Natural killer cell (primary cell): ENCODE data around the gene PJA2. TPM values are rescaled to one million over a fixed set of nuclear protein-coding genes. Genes with fewer than 3 reads are reported as not detected.
"Not testable (repeated sequence)": the region's sequence is repeated elsewhere in the genome, so short reads cannot be mapped to it uniquely, and the experiment has no call there.

ENCODE experiments used
- ATAC-seq, 3 donors: fragments of 150-1000 bp in 2 of 3; fragments of 200-7000 bp in 1 of 3; cut with Tn5 transposase; 1 replicate in 1 of 3; 2 replicates in 2 of 3; pipeline ENCODE4 v1.10.0; 2021; ENCODE audit warnings: mild to moderate bottlenecking in 2 of 3, moderate library complexity in 2 of 3
- DNase-seq, 2 donors: peaks; one replicate each; pipeline versions ENCODE4 v3.0.0 to v3.0.0-alpha.2; 2013 to 2021; ENCODE audit warnings: mixed read lengths in 1 of 2
- H3K27ac ChIP-seq: one replicate; pipeline ENCODE4 v1.5.1; 2013; ENCODE audit warnings: mild to moderate bottlenecking, low read length
- H3K27me3 ChIP-seq: one replicate; pipeline ENCODE4 v1.6.1; 2013; ENCODE audit warnings: low read length; ENCODE audit not compliant: control insufficient read depth, insufficient read depth
- H3K36me3 ChIP-seq: one replicate; pipeline ENCODE4 v1.6.1; 2013; ENCODE audit warnings: low read length; ENCODE audit not compliant: control insufficient read depth, insufficient read depth
- H3K4me1 ChIP-seq: one replicate; pipeline ENCODE4 v1.6.1; 2013; ENCODE audit warnings: low read length; ENCODE audit not compliant: control insufficient read depth, insufficient read depth
- H3K4me3 ChIP-seq: one replicate; pipeline ENCODE4 v1.5.1; 2013; ENCODE audit warnings: low read length
- H3K9me3 ChIP-seq: one replicate; pipeline ENCODE4 v1.6.1; 2013; ENCODE audit warnings: low read length; ENCODE audit not compliant: control insufficient read depth, insufficient read depth
- H3K27ac Mint-ChIP-seq, 2 donors: one replicate each; pipeline ENCODE4 v1.8.0; 2022; ENCODE audit warnings: mild to moderate bottlenecking in 2 of 2, mixed read lengths in 2 of 2, moderate library complexity in 1 of 2
- H3K27me3 Mint-ChIP-seq, 2 donors: one replicate each; pipeline ENCODE4 v1.8.0; 2022; ENCODE audit warnings: low read depth in 2 of 2, mixed read lengths in 2 of 2
- H3K36me3 Mint-ChIP-seq: one replicate; pipeline ENCODE4 v1.8.0; 2022; ENCODE audit warnings: mixed read lengths
- H3K4me1 Mint-ChIP-seq, 2 donors: one replicate each; pipeline ENCODE4 v1.8.0; 2022; ENCODE audit warnings: mixed read lengths in 2 of 2
- H3K4me3 Mint-ChIP-seq: one replicate; pipeline ENCODE4 v1.8.0; 2022; ENCODE audit warnings: mild to moderate bottlenecking, moderate library complexity, mixed read lengths
- H3K9me3 Mint-ChIP-seq, 2 donors: one replicate each; pipeline ENCODE4 v1.8.0; 2022; ENCODE audit warnings: mixed read lengths in 2 of 2
- WGBS: methylation state at CpG from one replicate; pipeline ENCODE4 v1.1.7; 2013; ENCODE audit warnings: missing lambda C conversion rate; ENCODE audit not compliant: insufficient coverage; 5-methylcytosine and 5-hydroxymethylcytosine counted together
- intact Hi-C: fragments of 100-400 bp; cut with micrococcal nuclease; formaldehyde crosslinking; loops from one replicate; pipeline ENCODE4 v1.14.2; 2022
- total RNA-seq, 4 donors: library from RNA; stranded (reverse); fragments of 120-200 nt in 1 of 4; gene quantifications; one replicate each; pipeline versions ENCODE4 v1.2.3 to v1.2.4, GENCODE V29; 2013 to 2022
- TF ChIP-seq, protein P1 (sequence below): fragments of 200-600 bp; IDR thresholded peaks from one replicate; pipeline ENCODE4 v1.8.0; 2022; ENCODE audit warnings: antibody characterized with exemption

The PJA2 gene
- total RNA-seq, 3 donors from 2014 or later (not counting 1 experiment from before 2014, with no cell fraction given) = 85.6 to 99.8 (median 90.8) TPM

DNA sequence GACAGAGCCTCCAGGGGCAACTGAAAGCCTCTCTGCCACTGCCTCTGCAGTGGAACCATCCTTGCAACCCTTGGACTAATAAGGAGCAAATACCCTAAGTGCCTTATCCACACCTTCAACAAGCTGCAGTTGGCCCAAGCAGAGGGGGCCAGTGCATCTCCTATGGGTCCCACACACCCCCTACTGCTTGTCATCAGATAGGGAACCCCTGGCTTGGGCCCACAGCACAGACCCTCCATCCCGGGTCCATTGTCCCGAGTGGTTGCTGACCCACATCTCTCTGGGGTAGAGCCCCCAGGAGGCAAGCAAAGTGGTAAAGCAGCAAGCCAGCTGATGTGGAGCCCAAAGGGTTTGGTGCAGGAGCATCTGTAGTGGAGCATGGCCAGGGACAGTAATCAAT lies 119.5 kb downstream of the PJA2 start:
- Mint-ChIP-seq H3K4me3 (no peak overlapping the region), H3K27me3 (peaks cover 0 to 6% of the 10 kb centered on the region in 2 donors), H3K9me3 (peaks cover 6 to 11% of the 10 kb centered on the region in 2 donors), H3K27ac (no peak overlapping the region), H3K4me1 (no peaks in the 10 kb centered on the region), H3K36me3 (peaks cover 20% of the 10 kb centered on the region)
- TF ChIP-seq, protein P1, sequence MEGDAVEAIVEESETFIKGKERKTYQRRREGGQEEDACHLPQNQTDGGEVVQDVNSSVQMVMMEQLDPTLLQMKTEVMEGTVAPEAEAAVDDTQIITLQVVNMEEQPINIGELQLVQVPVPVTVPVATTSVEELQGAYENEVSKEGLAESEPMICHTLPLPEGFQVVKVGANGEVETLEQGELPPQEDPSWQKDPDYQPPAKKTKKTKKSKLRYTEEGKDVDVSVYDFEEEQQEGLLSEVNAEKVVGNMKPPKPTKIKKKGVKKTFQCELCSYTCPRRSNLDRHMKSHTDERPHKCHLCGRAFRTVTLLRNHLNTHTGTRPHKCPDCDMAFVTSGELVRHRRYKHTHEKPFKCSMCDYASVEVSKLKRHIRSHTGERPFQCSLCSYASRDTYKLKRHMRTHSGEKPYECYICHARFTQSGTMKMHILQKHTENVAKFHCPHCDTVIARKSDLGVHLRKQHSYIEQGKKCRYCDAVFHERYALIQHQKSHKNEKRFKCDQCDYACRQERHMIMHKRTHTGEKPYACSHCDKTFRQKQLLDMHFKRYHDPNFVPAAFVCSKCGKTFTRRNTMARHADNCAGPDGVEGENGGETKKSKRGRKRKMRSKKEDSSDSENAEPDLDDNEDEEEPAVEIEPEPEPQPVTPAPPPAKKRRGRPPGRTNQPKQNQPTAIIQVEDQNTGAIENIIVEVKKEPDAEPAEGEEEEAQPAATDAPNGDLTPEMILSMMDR = no peak
- DNase-seq (no peak), ATAC-seq (no peak)
- Histone ChIP-seq H3K36me3 (no peaks in the 10 kb centered on the region), H3K4me1 (no peaks in the 10 kb centered on the region), H3K27ac (no peak overlapping the region), H3K9me3 (peaks cover 11% of the 10 kb centered on the region), H3K27me3 (no peaks in the 10 kb centered on the region), H3K4me3 (no peak overlapping the region)
- 100% methylated on average over 2 of the region's 2 CpGs for WGBS
- intact Hi-C loops = no loop called here

GRCh38 chr5:109286628-109287027 lies 123.1 kb downstream of the PJA2 start:
- H3K4me1 Mint-ChIP-seq, H3K4me1 ChIP-seq, ATAC-seq, H3K4me3 Mint-ChIP-seq, intact Hi-C loops, H3K27ac Mint-ChIP-seq, H3K27ac ChIP-seq, DNase-seq, H3K27me3 ChIP-seq, H3K36me3 ChIP-seq, H3K4me3 ChIP-seq, H3K27me3 Mint-ChIP-seq: not testable (repeated sequence)
- H3K9me3 ChIP-seq = peaks cover 11% of the 10 kb centered on the region
- H3K36me3 Mint-ChIP-seq = peaks cover 34% of the 10 kb centered on the region
- H3K9me3 Mint-ChIP-seq = peaks cover 13 to 15% of the 10 kb centered on the region in 2 donors
- 100% methylated on average over 1 of the region's 4 CpGs for WGBS
